Prostate gland (tissue), 2 donors: Measurements from ENCODE around the gene DHX32.

Experiments used
- POLR2A ChIP-seq: fragments of 450-650 bp; IDR thresholded peaks from one replicate; pipeline ENCODE4 v1.6.1; 2016; ENCODE audit warnings: antibody characterized with exemption, mild to moderate bottlenecking
- POLR2AphosphoS5 ChIP-seq: sonication (generic); formaldehyde crosslinking; IDR thresholded peaks from one replicate; pipeline ENCODE4 v1.6.1; 2017; ENCODE audit warnings: antibody characterized with exemption
- TF ChIP-seq, protein P1 (sequence below), 4 experiments: fragments of 200-600 bp in 2 of 4; fragments of 450-650 bp in 2 of 4; sonication (generic) in 2 of 4; IDR thresholded peaks; 1 replicate in 3 of 4; 2 replicates in 1 of 4; pipeline ENCODE4 v1.5.1; 2016 to 2019; ENCODE audit warnings: antibody characterized with exemption in 4 of 4, mild to moderate bottlenecking in 2 of 4, moderate library complexity in 2 of 4

DNA sequence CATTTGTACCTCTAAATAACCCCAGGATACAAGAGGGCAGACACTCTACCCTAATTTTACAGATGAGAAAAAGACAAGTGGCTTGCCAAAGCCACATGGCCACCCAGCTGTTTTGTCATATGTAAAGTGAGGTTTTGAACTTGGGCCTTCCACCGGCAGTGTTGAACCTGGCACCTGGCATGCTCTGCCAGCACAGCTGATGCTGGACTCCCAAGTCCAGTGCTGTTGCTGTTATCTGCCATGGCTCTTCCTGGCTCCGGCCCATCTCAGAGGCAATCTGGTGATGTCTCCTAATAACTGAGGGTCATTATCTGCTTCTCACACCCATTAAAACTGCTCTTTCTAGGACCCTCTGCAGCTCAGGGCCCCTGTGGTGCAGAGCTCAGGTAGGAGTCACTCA, 32.7 kb downstream of the DHX32 start:
- TF ChIP-seq, protein P1, sequence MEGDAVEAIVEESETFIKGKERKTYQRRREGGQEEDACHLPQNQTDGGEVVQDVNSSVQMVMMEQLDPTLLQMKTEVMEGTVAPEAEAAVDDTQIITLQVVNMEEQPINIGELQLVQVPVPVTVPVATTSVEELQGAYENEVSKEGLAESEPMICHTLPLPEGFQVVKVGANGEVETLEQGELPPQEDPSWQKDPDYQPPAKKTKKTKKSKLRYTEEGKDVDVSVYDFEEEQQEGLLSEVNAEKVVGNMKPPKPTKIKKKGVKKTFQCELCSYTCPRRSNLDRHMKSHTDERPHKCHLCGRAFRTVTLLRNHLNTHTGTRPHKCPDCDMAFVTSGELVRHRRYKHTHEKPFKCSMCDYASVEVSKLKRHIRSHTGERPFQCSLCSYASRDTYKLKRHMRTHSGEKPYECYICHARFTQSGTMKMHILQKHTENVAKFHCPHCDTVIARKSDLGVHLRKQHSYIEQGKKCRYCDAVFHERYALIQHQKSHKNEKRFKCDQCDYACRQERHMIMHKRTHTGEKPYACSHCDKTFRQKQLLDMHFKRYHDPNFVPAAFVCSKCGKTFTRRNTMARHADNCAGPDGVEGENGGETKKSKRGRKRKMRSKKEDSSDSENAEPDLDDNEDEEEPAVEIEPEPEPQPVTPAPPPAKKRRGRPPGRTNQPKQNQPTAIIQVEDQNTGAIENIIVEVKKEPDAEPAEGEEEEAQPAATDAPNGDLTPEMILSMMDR (IDR thresholded peaks at IDR 0.05), result no peak
- TF ChIP-seq POLR2A (no peak), POLR2AphosphoS5 (no peak)
